ENCODE measurements around the gene TEX11.

TEX11 gene

DNA sequence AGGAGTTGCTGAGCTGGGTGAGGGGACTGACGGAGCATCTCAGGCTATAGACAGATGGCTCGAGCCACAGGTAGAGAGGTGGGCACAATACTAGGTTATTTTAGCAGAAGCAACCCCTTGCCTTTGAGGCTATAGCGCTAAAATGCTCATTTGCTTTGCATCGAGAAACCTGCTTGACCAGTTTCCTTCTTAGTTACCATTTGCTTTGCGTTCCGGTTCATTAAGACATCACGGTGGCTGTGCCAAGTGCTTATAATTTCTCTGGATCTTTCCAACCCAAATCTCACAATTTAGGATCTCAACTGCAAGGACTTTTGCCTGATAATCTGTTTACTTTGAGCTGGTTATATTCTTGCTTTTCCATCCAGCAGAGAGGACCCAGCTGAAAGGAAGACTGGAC is 423.0 kb downstream of the TEX11 start:
- no peak for DNase-seq

DNA sequence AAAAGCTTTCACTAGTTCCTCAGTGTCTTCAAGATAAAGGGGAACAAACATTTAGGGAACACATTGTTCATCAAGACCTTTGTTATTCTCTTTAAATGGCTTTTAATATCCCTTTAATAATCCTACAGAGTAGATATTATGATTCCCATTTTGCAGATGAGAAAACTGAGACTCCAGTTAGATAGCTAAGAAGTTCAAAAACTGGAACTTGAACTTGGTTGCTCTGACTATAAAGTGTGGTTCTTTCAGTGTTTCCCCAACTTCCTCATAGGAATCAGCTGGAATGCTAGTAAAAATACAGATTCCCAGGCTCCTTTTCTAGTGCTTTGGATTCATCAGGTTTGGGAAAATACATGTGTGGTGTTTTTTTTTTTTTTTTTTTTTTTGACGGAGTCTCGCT is 426.2 kb downstream of the TEX11 start:
- no peak for DNase-seq

DNA sequence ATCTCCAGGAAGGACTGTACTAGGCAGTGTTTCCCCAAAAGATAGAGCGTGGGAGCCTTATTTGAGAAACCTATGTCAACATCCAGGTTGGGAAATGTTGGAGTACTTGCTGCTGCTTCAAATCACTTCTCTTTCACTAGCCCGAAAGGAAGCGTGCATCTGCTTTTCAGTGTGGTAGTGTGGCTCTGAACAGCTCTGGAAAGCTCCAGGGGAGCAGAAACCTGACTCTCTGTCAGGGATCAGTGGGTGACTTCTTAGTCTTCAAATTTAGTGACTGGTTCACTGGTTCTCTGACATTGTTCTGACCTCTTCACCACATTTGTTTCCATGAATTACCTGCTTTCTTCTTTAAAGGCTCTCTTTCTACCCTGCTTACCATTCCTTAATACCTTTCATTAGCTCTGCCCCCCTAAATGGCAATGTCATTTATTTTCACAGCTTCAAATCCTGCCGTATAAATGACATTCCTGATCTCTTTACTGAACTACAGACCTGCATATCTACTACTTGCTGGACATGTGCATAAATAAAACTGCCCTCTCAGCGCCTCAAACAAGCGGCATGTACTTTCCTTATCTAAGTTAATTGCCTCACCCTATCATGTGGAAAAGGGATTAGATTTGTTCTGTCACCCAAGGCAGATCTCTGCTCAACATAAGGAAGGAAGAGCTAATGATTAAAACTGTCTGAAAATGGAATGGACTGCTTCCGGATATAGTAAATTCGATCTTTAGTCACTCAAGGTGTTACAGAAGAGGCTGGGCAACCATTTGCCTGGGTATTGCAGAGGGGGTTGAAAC is 426.8 kb downstream of the TEX11 start:
- DNase-seq, result no peak

DNA sequence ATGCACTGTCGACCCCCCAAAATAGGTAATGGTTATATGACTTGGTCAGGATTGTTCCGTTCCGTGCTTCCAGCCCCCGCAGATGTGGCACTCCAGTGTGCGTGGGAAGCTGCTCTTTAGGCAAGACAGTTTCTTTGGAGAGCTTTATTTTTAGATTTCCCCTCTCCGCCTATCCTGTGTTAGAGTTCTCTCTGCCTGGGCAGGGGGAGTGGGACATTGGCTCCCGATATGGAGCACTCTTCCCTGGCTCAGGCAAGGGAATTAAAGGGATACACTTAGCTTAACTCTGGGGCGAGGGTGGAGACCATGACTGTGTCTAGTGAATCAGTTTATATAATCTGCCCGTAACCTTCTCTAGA is 427.9 kb downstream of the TEX11 start:
- DNase-seq, result no peak

DNA sequence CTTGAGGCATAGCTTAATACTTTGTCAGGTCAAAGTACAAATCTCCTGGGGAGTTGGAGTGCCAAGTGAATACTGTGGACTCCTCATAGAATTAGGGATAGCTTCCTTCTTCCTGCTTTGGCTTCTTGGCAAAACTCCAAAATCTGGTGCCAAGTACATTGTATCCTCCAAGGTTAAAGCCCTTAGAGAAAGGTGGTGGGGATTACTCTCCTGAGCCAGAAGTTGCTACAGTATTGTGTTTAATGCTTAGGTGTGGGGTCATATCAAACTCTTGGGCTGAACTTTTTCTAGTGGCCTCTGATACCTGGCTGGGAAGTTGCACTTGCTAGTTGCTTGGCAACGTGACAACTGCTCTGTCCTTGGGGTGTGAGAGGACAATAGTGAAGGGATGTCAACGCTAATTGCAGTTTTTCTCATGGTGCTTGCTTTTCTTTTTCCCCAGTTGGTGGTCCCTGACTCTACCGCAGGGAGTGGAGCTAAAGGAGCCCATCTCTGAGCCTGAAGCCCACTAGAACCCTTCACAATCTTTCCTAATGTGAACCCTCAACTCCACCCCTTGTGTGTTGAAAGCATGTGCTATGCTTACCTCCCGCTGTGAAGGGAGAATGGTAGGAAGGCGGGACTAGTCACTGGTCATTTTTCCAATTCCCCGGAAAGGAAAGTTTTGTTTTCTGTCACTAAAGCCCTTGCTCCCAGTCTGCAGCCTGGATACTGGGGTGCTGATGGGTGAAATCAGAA is 428.4 kb downstream of the TEX11 start:
- no peak for DNase-seq

DNA sequence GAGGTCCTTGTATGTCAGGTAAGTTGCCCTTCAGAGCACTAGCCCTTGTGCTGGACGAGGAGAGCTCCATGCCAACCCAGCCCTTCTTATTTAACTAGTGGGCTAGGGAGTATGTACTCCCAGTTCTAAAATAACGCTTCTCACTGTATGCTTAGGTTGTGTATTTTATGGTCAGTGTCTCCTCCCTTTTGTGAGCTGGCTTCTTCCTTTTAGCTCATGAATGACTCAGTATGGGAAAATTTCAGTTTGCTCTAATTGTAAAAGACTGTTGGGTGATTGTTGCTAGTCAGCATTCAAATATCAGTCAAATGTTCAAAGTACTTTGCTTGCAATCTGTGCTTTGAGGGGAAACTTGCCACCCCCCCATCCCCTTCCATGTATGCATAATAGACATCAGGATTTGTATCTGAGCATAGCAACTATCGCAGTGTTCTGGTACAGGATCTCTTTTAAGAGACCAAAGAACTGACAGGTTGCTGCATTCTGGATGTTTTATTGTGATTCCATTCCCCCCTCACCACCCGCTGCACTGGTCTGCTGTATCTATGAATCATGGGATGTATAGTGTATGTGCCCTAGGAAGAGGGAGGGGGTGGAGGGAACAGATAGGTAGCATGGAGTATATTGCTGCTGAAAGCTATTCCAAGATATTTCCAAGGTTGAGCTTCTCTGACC is 429.1 kb downstream of the TEX11 start:
- no peak for DNase-seq

Measured in activated CD4-positive, CD25-positive, alpha-beta regulatory T cell treated with anti-CD3 and anti-CD28 coated beads, Interleukin-2, amount 50 U/mL, for 72 hours (primary cell).